NCI-H2107 treated with DMSO at 0.1 percent for 48 hours (cell line): ENCODE results near the gene PNKP.

Experiments
- DNase-seq: peaks from one replicate; lab custom pipeline; 2025; ENCODE audit not compliant: unreplicated experiment; lab: John Stamatoyannopoulos, UW

PNKP gene

GRCh38 chr19:49860336-49861102, 6.9 kb downstream of the PNKP start:
- no peak for DNase-seq

GRCh38 chr19:49859682-49860335, 7.6 kb downstream of the PNKP start:
- no peak for DNase-seq

- DNase-seq, result no peak
Measured at GRCh38 chr19:49858088-49858985, 9.0 kb downstream of the PNKP start.

GRCh38 chr19:49857838-49858087, 9.6 kb downstream of the PNKP start:
- DNase-seq, result no peak

- no peak for DNase-seq
Measured at GRCh38 chr19:49857061-49857837, 10.1 kb downstream of the PNKP start.

- DNase-seq, result no peak
Measured at GRCh38 chr19:49856574-49857021, 10.8 kb downstream of the PNKP start.

GRCh38 chr19:49855676-49856573, 11.5 kb downstream of the PNKP start:
- DNase-seq, result no peak

GRCh38 chr19:49855277-49855675, 12.1 kb downstream of the PNKP start:
- no peak for DNase-seq

- DNase-seq, result no peak
Measured at GRCh38 chr19:49854378-49855263, 12.8 kb downstream of the PNKP start.

GRCh38 chr19:49853852-49854377, 13.5 kb downstream of the PNKP start:
- DNase-seq, result no peak

GRCh38 chr19:49852631-49853126, 14.7 kb downstream of the PNKP start:
- DNase-seq, result no peak

GRCh38 chr19:49851456-49852259, 15.7 kb downstream of the PNKP start:
- DNase-seq, result no peak

GRCh38 chr19:49850487-49851342, 16.7 kb downstream of the PNKP start, which contains the start of gene PTOV1:
Gene PTOV1 (plus strand): TSS chr19:49851159.
- peak; percentile 81 for DNase-seq

- DNase-seq, result no peak
Measured at GRCh38 chr19:49850221-49850486, 17.2 kb downstream of the PNKP start.

GRCh38 chr19:49849433-49850220, 17.7 kb downstream of the PNKP start:
- no peak for DNase-seq

GRCh38 chr19:49848938-49849337, 18.4 kb downstream of the PNKP start:
- no peak for DNase-seq
